ENCODE measurements around the gene ARHGAP6. TPM values are rescaled to one million over a fixed set of nuclear protein-coding genes. Genes with fewer than 3 reads are reported as not detected.

ARHGAP6 gene
- total and polyA plus RNA-seq, 2 experiments from 2014 or later: 0.26 to 0.59 TPM

GRCh38 chrX:11408783-11409182 lies 256.9 kb downstream of the ARHGAP6 start:
- no peaks in the 10 kb centered on the region for H3K9me3 Mint-ChIP-seq
- H3K4me1 Mint-ChIP-seq: no peaks in the 10 kb centered on the region
- DNase-seq (ENCODE audit: low spot score) (no peak), ATAC-seq (no peak)
- H3K4me1 ChIP-seq (ENCODE audit: insufficient read depth): no peaks in the 10 kb centered on the region
- no peaks in the 10 kb centered on the region for H3K9me2 ChIP-seq (ENCODE audit: insufficient read depth)
- H3K27ac Mint-ChIP-seq: no peak overlapping the region
- H3F3A ChIP-seq (replicated peaks; ENCODE audit: low read depth): no peaks in the 10 kb centered on the region
- no peaks in the 10 kb centered on the region for H3K27me3 ChIP-seq (ENCODE audit: insufficient read depth)
- H4K20me1 ChIP-seq (replicated peaks; ENCODE audit: insufficient read depth): no peaks in the 10 kb centered on the region
- H3K4me3 Mint-ChIP-seq: no peak overlapping the region
- H3K27me3 Mint-ChIP-seq (ENCODE audit: insufficient read depth, low read depth, poor library complexity): no peaks in the 10 kb centered on the region
- H3K79me2 ChIP-seq (replicated peaks; ENCODE audit: insufficient read depth): no peaks in the 10 kb centered on the region
- no peaks in the 10 kb centered on the region for H3K36me3 Mint-ChIP-seq (ENCODE audit: low read depth)
- H3K27ac ChIP-seq (ENCODE audit: low read depth): no peak overlapping the region
- TF ChIP-seq ZNF331 (CRISPR knock-in tag; IDR thresholded peaks at IDR 0.05; ENCODE audit: low read depth): no peak
- TF ChIP-seq, protein P1, sequence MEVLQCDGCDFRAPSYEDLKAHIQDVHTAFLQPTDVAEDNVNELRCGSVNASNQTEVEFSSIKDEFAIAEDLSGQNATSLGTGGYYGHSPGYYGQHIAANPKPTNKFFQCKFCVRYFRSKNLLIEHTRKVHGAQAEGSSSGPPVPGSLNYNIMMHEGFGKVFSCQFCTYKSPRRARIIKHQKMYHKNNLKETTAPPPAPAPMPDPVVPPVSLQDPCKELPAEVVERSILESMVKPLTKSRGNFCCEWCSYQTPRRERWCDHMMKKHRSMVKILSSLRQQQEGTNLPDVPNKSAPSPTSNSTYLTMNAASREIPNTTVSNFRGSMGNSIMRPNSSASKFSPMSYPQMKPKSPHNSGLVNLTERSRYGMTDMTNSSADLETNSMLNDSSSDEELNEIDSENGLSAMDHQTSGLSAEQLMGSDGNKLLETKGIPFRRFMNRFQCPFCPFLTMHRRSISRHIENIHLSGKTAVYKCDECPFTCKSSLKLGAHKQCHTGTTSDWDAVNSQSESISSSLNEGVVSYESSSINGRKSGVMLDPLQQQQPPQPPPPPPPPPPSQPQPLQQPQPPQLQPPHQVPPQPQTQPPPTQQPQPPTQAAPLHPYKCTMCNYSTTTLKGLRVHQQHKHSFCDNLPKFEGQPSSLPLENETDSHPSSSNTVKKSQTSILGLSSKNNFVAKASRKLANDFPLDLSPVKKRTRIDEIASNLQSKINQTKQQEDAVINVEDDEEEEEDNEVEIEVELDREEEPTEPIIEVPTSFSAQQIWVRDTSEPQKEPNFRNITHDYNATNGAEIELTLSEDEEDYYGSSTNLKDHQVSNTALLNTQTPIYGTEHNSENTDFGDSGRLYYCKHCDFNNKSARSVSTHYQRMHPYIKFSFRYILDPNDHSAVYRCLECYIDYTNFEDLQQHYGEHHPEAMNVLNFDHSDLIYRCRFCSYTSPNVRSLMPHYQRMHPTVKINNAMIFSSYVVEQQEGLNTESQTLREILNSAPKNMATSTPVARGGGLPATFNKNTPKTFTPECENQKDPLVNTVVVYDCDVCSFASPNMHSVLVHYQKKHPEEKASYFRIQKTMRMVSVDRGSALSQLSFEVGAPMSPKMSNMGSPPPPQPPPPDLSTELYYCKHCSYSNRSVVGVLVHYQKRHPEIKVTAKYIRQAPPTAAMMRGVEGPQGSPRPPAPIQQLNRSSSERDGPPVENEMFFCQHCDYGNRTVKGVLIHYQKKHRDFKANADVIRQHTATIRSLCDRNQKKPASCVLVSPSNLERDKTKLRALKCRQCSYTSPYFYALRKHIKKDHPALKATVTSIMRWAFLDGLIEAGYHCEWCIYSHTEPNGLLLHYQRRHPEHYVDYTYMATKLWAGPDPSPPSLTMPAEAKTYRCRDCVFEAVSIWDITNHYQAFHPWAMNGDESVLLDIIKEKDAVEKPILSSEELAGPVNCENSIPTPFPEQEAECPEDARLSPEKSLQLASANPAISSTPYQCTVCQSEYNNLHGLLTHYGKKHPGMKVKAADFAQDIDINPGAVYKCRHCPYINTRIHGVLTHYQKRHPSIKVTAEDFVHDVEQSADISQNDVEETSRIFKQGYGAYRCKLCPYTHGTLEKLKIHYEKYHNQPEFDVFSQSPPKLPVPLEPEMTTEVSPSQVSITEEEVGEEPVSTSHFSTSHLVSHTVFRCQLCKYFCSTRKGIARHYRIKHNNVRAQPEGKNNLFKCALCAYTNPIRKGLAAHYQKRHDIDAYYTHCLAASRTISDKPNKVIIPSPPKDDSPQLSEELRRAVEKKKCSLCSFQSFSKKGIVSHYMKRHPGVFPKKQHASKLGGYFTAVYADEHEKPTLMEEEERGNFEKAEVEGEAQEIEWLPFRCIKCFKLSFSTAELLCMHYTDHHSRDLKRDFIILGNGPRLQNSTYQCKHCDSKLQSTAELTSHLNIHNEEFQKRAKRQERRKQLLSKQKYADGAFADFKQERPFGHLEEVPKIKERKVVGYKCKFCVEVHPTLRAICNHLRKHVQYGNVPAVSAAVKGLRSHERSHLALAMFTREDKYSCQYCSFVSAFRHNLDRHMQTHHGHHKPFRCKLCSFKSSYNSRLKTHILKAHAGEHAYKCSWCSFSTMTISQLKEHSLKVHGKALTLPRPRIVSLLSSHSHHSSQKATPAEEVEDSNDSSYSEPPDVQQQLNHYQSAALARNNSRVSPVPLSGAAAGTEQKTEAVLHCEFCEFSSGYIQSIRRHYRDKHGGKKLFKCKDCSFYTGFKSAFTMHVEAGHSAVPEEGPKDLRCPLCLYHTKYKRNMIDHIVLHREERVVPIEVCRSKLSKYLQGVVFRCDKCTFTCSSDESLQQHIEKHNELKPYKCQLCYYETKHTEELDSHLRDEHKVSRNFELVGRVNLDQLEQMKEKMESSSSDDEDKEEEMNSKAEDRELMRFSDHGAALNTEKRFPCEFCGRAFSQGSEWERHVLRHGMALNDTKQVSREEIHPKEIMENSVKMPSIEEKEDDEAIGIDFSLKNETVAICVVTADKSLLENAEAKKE (CRISPR knock-in tag; IDR thresholded peaks at IDR 0.05): no peak
- TF ChIP-seq CTCF (conservative IDR thresholded peaks at IDR 0.05; ENCODE audit: low read depth in 2 of 2): no peak
- no peak for TF ChIP-seq JUNB (IDR thresholded peaks at IDR 0.05; ENCODE audit: unreplicated experiment)
- no peak for TF ChIP-seq EZH2phosphoT487 (IDR thresholded peaks at IDR 0.05; ENCODE audit: unreplicated experiment)
- no peak for TF ChIP-seq POLR2AphosphoS5 (IDR thresholded peaks at IDR 0.05; ENCODE audit: low read depth)
- no peak overlapping the region for H2AFZ ChIP-seq
- H3K36me3 ChIP-seq (ENCODE audit: insufficient read depth): no peaks in the 10 kb centered on the region
- no peak overlapping the region for H3K4me3 ChIP-seq
- no peak overlapping the region for H3K4me2 ChIP-seq
